ENCODE measurements around the gene SORCS2.

- TF ChIP-seq, protein P1, sequence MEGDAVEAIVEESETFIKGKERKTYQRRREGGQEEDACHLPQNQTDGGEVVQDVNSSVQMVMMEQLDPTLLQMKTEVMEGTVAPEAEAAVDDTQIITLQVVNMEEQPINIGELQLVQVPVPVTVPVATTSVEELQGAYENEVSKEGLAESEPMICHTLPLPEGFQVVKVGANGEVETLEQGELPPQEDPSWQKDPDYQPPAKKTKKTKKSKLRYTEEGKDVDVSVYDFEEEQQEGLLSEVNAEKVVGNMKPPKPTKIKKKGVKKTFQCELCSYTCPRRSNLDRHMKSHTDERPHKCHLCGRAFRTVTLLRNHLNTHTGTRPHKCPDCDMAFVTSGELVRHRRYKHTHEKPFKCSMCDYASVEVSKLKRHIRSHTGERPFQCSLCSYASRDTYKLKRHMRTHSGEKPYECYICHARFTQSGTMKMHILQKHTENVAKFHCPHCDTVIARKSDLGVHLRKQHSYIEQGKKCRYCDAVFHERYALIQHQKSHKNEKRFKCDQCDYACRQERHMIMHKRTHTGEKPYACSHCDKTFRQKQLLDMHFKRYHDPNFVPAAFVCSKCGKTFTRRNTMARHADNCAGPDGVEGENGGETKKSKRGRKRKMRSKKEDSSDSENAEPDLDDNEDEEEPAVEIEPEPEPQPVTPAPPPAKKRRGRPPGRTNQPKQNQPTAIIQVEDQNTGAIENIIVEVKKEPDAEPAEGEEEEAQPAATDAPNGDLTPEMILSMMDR (IDR thresholded peaks at IDR 0.05) = no peak
- TF ChIP-seq REST (IDR thresholded peaks at IDR 0.05; ENCODE audit: insufficient read depth in 1 of 2, low read depth in 2 of 2, low read length in 1 of 2) (no peak), TCF7L2 (IDR thresholded peaks at IDR 0.05; ENCODE audit: low read depth, low read length) (no peak)
Measured at GRCh38 chr4:7734651-7735260, 542.4 kb downstream of the SORCS2 start.

All from Panc1 (cell line).